ENCODE results near the gene OLFM2.

DNA sequence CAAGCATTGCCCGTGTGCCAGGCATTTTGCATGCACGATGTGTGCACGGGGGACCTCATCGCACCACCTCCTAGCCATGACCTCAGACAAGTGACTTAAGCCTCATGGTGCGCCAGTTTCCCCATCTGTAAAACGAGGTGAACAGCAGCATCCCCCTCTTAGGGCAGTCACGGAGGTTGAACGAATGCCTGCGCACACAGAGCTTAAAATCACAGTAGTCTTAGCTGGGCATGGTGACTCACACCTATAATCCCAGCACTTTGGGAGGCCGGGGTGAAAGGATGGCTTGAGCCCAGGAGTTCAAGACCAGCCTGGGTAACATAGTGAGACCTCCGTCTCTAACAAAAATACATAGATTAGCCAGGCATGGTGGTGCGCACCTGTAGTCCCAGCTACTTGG is 52.6 kb downstream of the OLFM2 start:
- TF ChIP-seq, protein P1, sequence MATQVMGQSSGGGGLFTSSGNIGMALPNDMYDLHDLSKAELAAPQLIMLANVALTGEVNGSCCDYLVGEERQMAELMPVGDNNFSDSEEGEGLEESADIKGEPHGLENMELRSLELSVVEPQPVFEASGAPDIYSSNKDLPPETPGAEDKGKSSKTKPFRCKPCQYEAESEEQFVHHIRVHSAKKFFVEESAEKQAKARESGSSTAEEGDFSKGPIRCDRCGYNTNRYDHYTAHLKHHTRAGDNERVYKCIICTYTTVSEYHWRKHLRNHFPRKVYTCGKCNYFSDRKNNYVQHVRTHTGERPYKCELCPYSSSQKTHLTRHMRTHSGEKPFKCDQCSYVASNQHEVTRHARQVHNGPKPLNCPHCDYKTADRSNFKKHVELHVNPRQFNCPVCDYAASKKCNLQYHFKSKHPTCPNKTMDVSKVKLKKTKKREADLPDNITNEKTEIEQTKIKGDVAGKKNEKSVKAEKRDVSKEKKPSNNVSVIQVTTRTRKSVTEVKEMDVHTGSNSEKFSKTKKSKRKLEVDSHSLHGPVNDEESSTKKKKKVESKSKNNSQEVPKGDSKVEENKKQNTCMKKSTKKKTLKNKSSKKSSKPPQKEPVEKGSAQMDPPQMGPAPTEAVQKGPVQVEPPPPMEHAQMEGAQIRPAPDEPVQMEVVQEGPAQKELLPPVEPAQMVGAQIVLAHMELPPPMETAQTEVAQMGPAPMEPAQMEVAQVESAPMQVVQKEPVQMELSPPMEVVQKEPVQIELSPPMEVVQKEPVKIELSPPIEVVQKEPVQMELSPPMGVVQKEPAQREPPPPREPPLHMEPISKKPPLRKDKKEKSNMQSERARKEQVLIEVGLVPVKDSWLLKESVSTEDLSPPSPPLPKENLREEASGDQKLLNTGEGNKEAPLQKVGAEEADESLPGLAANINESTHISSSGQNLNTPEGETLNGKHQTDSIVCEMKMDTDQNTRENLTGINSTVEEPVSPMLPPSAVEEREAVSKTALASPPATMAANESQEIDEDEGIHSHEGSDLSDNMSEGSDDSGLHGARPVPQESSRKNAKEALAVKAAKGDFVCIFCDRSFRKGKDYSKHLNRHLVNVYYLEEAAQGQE (IDR thresholded peaks at IDR 0.05), result no peak
- TF ChIP-seq CTCF (IDR thresholded peaks at IDR 0.05; ENCODE audit: low read depth, low read length, missing input control), result no peak
- no peak for TF ChIP-seq YY1 (IDR thresholded peaks at IDR 0.05)
- TF ChIP-seq, protein P2, sequence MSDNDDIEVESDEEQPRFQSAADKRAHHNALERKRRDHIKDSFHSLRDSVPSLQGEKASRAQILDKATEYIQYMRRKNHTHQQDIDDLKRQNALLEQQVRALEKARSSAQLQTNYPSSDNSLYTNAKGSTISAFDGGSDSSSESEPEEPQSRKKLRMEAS (IDR thresholded peaks at IDR 0.05), result no peak
- no peak for TF ChIP-seq RXRA (IDR thresholded peaks at IDR 0.05)
- TF ChIP-seq, protein P3, sequence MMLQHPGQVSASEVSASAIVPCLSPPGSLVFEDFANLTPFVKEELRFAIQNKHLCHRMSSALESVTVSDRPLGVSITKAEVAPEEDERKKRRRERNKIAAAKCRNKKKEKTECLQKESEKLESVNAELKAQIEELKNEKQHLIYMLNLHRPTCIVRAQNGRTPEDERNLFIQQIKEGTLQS (IDR thresholded peaks at IDR 0.05), result no peak
